BJ (cell line): ENCODE measurements around the gene GNG13. TPM values are rescaled to one million over a fixed set of nuclear protein-coding genes. Genes with fewer than 3 reads are reported as not detected.
A peak's percentile ranks its signal among the peaks of the same experiment; 100 is the strongest.

Source experiments
- CTCF ChIA-PET: fragments of 350-600 bp; formaldehyde crosslinking; extraction: SDS; loops from one replicate; lab custom pipeline; 2021; ENCODE audit warnings: antibody characterized with exemption, inconsistent platforms; lab: Yijun Ruan, JAX
- POLR2A ChIA-PET: fragments of 300-600 bp; sonication (Branson Sonifier 250); formaldehyde crosslinking; extraction: SDS; loops from one replicate; lab custom pipeline; 2021; ENCODE audit warnings: antibody characterized with exemption; lab: Charles Lee
- DNase-seq: peaks from one replicate; pipeline ENCODE4 v3.0.0-alpha.2; 2011; ENCODE audit warnings: low read depth
- H3K27me3 ChIP-seq: 2 replicates; pipeline ENCODE4 v1.6.0; 2011; ENCODE audit warnings: low read length; ENCODE audit not compliant: control insufficient read depth, insufficient read depth
- H3K36me3 ChIP-seq: 2 replicates; pipeline ENCODE4 v1.5.1; 2011; ENCODE audit warnings: low read length; ENCODE audit not compliant: control insufficient read depth, insufficient read depth
- H3K4me3 ChIP-seq: 2 replicates; pipeline ENCODE4 v1.5.1; 2011; ENCODE audit warnings: low read depth, mild to moderate bottlenecking, control low read depth, low read length
- polyA plus RNA-seq: library from polyadenylated mRNA; depleted of rRNA; stranded (reverse); fragments of >200 nt; gene quantifications from 2 replicates; pipeline ENCODE4 v1.2.3, GENCODE V29; 2011
- TF ChIP-seq, protein P1 (sequence below): IDR thresholded peaks from 2 replicates; pipeline ENCODE4 v1.5.1; 2011; ENCODE audit warnings: low read depth, mild to moderate bottlenecking, control low read depth, inconsistent platforms, low read length, moderate library complexity; ENCODE audit not compliant: insufficient read depth

GNG13 gene
- polyA plus RNA-seq, 1 experiment: not detected

DNA sequence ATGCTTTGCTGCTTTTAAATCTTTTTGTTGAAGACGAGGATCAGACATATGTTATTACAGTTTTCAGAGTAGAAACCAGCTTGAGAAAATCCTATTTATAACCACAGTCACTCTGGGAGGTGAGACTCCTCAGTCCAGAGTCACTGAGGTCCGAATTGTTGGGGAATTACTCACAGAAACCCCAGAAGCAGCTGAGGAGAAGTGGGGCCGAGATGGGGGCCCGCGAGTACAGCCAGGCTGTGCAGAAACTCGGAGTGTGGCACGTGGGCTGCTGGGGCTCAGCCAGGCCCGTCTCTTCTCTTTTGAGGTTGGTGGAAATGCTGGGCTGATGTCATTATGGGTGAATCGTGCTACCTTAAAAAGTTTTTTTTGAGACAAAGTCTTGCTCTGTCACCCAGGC is 14.4 kb upstream of the GNG13 start:
- ChIA-PET CTCF (interaction anchor here (0.7 to 3.9 kb wide), 5 partner anchors 103 to 286 kb away, joined by 3 to 54 read pairs (median 7); no protein-coding TSS in a partner anchor), POLR2A (no interaction called here)
- TF ChIP-seq, protein P1, sequence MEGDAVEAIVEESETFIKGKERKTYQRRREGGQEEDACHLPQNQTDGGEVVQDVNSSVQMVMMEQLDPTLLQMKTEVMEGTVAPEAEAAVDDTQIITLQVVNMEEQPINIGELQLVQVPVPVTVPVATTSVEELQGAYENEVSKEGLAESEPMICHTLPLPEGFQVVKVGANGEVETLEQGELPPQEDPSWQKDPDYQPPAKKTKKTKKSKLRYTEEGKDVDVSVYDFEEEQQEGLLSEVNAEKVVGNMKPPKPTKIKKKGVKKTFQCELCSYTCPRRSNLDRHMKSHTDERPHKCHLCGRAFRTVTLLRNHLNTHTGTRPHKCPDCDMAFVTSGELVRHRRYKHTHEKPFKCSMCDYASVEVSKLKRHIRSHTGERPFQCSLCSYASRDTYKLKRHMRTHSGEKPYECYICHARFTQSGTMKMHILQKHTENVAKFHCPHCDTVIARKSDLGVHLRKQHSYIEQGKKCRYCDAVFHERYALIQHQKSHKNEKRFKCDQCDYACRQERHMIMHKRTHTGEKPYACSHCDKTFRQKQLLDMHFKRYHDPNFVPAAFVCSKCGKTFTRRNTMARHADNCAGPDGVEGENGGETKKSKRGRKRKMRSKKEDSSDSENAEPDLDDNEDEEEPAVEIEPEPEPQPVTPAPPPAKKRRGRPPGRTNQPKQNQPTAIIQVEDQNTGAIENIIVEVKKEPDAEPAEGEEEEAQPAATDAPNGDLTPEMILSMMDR: no peak
- Histone ChIP-seq H3K4me3 (no peak overlapping the region), H3K36me3 (no peaks in the 10 kb centered on the region), H3K27me3 (no peaks in the 10 kb centered on the region)
- no peak for DNase-seq

DNA sequence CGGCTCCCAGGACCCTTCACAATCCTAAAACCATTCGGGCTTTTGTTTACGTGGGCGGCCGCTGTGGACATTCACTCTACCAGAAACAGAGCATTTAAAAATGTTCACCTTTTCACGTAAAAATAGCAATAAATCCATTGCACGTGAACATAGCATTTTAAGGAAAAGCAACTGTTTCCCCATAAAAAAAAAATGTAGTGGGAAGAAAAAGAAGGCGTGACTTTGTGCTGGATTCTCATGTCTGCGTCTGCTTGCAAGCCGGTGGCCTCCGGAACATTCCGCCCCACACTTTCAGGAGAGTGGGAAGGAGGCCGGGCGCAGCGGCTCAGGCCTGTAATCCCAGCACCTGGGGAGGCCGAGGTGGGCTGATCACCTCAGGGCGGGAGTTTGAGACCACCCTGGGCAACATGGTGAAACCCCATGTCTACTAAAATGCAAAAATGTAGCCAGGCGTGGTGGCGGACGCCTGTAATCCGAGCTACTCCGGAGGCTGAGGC is 13.4 kb upstream of the GNG13 start:
- CTCF ChIA-PET: interaction anchor here (1.2 to 3.9 kb wide), 3 partner anchors 102 to 287 kb away, joined by 3 to 54 read pairs (median 10); no protein-coding TSS in a partner anchor

DNA sequence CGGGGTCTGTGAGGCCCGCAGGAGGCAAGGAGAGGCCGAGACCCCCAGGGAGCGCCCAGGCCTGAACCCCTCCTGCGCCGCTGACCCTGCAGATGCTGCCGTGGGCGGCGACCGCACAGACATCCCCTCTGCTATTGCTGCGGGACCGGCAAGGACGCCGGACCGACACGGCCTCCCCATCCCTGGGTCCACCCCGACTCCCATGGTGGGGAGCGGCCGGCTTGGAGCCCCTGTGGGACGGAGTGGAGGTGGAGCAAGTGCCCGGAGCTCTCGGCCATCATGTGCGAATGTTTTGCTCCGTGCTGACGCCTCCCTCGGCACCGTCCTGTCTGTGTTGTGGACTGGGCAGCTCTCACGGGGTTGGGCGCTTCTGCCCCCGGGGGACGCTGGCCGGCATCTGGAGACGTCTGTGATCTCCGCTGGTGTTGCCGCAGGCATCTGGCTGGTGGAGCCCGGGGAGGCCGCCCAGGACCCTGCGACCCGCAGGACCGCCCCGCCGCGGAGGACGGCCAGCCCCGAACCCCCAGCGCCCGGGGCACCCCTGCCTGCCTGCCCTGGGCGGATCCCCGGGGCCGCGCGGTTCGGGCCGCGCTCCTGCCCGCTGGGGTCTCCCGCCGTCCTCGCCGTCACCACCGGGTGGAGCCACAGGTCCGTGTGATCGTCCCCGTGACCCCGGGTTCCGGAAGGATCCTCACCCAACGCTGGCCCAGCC is 12.8 kb upstream of the GNG13 start:
- Histone ChIP-seq H3K4me3 (peak overlapping the region; percentile 34), H3K27me3 (no peaks in the 10 kb centered on the region), H3K36me3 (no peaks in the 10 kb centered on the region)
- DNase-seq: no peak
- POLR2A ChIA-PET: interaction anchor here (0.6 kb wide), 1 partner anchor 248 kb away, joined by 4 read pairs; no protein-coding TSS in a partner anchor
- CTCF ChIA-PET: interaction anchor here (0.6 to 3.9 kb wide), 6 partner anchors 101 to 530 kb away, joined by 3 to 54 read pairs (median 4); no protein-coding TSS in a partner anchor
- TF ChIP-seq, protein P1: peak; percentile 68

More for the DNA sequence above, 13.4 kb upstream of the GNG13 start:
- DNase-seq: no peak
- TF ChIP-seq, protein P1: no peak
- POLR2A ChIA-PET: no interaction called here
- Histone ChIP-seq H3K36me3 (no peaks in the 10 kb centered on the region), H3K27me3 (no peaks in the 10 kb centered on the region), H3K4me3 (peak overlapping the region; percentile 21)

DNA sequence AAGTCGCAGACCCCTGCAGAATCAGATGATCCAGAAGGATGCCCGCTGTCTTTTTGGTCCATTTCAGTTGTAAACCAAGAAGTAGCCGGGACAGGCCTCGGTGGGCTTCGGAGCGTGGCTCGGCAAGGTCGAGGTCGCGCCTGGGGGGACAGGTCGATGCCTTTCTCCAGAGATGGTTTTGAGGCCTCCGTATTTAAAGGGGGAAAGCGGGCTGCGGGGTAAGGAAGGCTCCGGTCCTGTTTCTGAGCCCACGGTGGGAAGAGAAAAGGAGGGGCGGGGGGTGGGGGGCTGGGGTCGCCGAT is 7.5 kb upstream of the GNG13 start:
- H3K27me3 ChIP-seq: peaks cover 1% of the 10 kb centered on the region; the same call in 1 of the 2 replicates
- CTCF ChIA-PET: interaction anchor here (1.0 kb wide), 1 partner anchor 247 kb away, joined by 3 read pairs; no protein-coding TSS in a partner anchor
- TF ChIP-seq, protein P1: no peak
- no peaks in the 10 kb centered on the region for H3K36me3 ChIP-seq
- no peak for DNase-seq
- peak overlapping the region; percentile 66 for H3K4me3 ChIP-seq
- POLR2A ChIA-PET: no interaction called here

DNA sequence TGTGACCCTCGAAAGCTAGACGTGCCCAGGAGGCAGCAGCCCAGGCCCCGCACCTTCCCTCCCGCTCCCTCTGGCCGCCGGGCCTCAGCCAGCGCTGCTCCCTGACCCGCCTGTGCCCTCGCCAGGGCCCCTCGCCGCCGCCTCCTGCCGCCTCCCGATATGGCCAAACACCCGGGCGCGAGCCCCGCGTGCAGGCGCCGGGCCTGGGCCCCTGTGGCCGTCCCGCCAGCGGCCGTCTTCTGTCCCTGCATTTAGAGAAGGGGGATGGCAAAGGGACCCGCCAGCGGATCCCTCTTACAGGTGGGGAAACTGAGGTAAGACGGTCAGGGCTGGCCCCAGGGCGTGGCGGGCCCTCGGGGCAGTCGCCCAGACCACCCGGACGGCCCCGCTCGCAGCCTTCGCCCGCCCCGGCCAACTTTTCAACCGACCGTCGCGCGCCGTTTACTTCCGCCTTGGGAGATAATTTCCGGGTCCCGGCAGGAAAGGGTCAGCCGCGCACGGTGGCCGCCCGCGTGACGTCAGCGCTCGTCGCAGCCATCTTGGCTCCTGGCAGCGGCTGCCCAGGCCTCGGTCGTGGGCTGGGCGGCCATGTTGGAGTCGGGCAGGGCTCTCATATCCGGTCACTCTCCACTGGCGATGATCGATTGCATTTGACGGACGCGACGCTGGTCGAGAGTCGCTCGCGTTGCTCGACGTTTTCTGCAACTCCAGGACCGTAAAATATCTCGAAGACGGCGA is 7.0 kb upstream of the GNG13 start:
- no peaks in the 10 kb centered on the region for H3K36me3 ChIP-seq
- TF ChIP-seq, protein P1: no peak
- DNase-seq: peak; percentile 52
- H3K4me3 ChIP-seq: peak overlapping the region; percentile 66
- H3K27me3 ChIP-seq: peaks cover 1% of the 10 kb centered on the region; the same call in 1 of the 2 replicates
- ChIA-PET POLR2A (interaction anchor here (0.6 kb wide), 1 partner anchor 236 kb away, joined by 3 read pairs; no protein-coding TSS in a partner anchor), CTCF (interaction anchor here (0.6 to 1.9 kb wide), 5 partner anchors 22 to 251 kb away, joined by 3 to 7 read pairs (median 3); no protein-coding TSS in a partner anchor)
